Right lobe of liver (tissue), 6 donors: ENCODE measurements around the gene MAP3K5. TPM values are rescaled to one million over a fixed set of nuclear protein-coding genes. Genes with fewer than 3 reads are reported as not detected.

Experiments
- ATAC-seq, 4 donors: fragments of 200-7000 bp; cut with Tn5 transposase; one replicate each; pipeline ENCODE4 v1.9.1; 2020; ENCODE audit warnings: mild to moderate bottlenecking in 4 of 4, moderate library complexity in 4 of 4
- DNase-seq, 3 donors: peaks; one replicate each; pipeline ENCODE4 v3.0.0-alpha.2; 2020
- H3K27ac ChIP-seq, 3 donors: fragments of 200-600 bp; one replicate each; pipeline ENCODE4 v1.8.0; 2022
- H3K27me3 ChIP-seq, 2 donors: fragments of 200-600 bp; one replicate each; pipeline ENCODE4 v1.8.0; 2022
- H3K36me3 ChIP-seq, 4 donors: fragments of 200-600 bp; sonication (generic) in 1 of 4; one replicate each; pipeline versions ENCODE4 v1.5.1 to v1.8.0; 2017 to 2022; ENCODE audit warnings: control low read depth in 1 of 4
- H3K4me1 ChIP-seq, 4 donors: fragments of 200-600 bp; sonication (generic) in 1 of 4; one replicate each; pipeline versions ENCODE4 v1.5.1 to v1.8.0; 2017 to 2022; ENCODE audit warnings: control low read depth in 1 of 4
- H3K4me3 ChIP-seq, 3 donors: fragments of 200-600 bp; one replicate each; pipeline ENCODE4 v1.8.0; 2022
- H3K9me3 ChIP-seq, 4 donors: fragments of 200-600 bp; sonication (generic) in 1 of 4; one replicate each; pipeline versions ENCODE4 v1.5.1 to v1.8.0; 2017 to 2022; ENCODE audit warnings: control low read depth in 1 of 4
- CTCF ChIP-seq, 4 donors: fragments of 200-600 bp in 3 of 4; fragments of 450-650 bp in 1 of 4; IDR thresholded peaks; one replicate each; pipeline versions ENCODE4 v1.5.1 to v1.8.0; 2016 to 2022; ENCODE audit warnings: antibody characterized with exemption in 4 of 4, mild to moderate bottlenecking in 2 of 4
- POLR2A ChIP-seq: fragments of 450-650 bp; IDR thresholded peaks from one replicate; pipeline ENCODE4 v1.6.1; 2017; ENCODE audit warnings: antibody characterized with exemption, mild to moderate bottlenecking
- WGBS: methylation state at CpG from one replicate; pipeline ENCODE4 v1.1.6; 2018; ENCODE audit warnings: low coverage, low lambda C conversion rate; ENCODE audit not compliant: insufficient coverage; ENCODE audit errors: missing lambda C conversion rate; 5-methylcytosine and 5-hydroxymethylcytosine counted together
- intact Hi-C, 2 donors: fragments of 100-400 bp; cut with DNase I; formaldehyde crosslinking; loops; one replicate each; pipeline versions ENCODE4 v1.11.2 to v1.14.1; 2022
- total RNA-seq, 6 experiments: library from RNA; depleted of rRNA in 2 of 6; stranded (reverse); fragments of >200 nt in 2 of 6; fragmentation: NEBNext Ultra II Directional in 3 of 6; extraction: Animal tissue kit (Norgen Biotek cat#: 25700) in 3 of 6; gene quantifications; one replicate each; pipeline versions ENCODE4 v1.1.0 to v1.2.4, GENCODE V29; 2016 to 2023
- donor health status: DM: no; HTN: yes; CAD: no.
- donor health status: DM: no; HTN: no; CAD: no.
- donor health status: DM: no; HTN: no; CAD: no.
- donor health status: DM: no; HTN: yes; CAD: no.
- donor health status: DM: no; HTN: yes; CAD: no.

The MAP3K5 gene
- total RNA-seq, 6 experiments from 2014 or later: 5.0 to 10.4 (median 6.9) TPM

DNA sequence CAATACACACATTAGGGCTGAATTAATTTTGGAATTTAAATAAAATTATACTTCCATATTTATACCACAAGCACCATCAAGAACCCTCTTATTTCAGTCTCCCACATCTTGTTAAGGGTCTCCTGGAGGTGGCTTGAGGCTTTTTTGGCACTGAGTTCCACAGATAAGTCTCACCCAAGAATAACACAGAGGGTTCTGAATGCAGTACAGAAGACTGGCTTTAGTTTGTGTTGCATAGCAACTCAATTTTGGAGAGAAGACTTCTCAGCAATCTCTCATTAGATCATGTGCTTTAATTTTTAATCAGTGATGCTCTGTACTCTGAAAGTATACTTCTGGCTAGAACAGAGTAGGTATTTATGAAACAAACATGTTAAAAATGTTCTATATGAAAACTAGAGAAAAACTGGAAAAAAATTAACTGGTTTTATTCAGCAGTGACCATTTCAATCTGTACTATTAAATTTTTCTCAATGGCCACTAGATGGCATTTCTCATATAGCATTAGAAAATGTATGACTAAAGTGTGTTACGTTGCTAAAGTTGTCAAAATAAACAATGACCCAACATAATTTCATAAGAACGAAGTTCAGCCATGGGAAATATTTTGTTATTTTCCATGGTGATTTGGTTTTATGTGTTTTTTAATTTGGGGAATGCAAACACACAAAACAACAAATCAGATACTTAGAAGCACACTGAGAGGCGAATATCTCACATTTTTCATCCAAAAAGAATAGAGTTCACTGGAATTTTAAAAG lies 209.4 kb downstream of the MAP3K5 start:
- peak; percentile 38 to 78 (median 62) for ATAC-seq

DNA sequence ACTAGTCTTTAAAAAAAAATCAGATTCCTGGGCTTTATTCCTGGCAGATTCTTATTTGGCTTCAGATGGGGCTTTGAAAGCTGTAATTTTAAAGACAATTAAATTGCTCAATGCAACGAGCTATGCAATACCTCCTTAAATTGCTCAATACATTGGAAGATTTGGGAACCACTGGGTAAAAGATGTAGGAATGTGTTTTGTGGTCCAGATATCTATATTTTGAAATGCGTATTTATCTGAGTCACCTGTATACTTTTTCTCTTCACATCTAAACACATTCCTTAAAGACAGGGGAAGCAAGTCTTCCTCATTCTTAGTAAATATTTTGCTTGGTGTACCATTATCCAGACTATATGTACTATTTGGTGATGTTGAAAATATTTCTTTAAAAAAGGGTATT lies 212.5 kb downstream of the MAP3K5 start:
- DNase-seq: no peak
- TF ChIP-seq POLR2A (no peak), CTCF (IDR thresholded peaks at IDR 0.05) (no peak)
- intact Hi-C loops: no loop called here
- 53% methylated on average over 2 of the region's 2 CpGs for WGBS
- no peaks in the 10 kb centered on the region for H3K27me3 ChIP-seq
- H3K27ac ChIP-seq: no peak overlapping the region
- no peaks in the 10 kb centered on the region for H3K9me3 ChIP-seq
- H3K36me3 ChIP-seq: peaks cover 0 to 6% (median 2%) of the 10 kb centered on the region in 4 donors
- no peaks in the 10 kb centered on the region for H3K4me1 ChIP-seq
- ATAC-seq: no peak
- H3K4me3 ChIP-seq: no peak overlapping the region

More for the DNA sequence above, 209.4 kb downstream of the MAP3K5 start:
- 29% methylated on average over 3 of the region's 3 CpGs for WGBS
- no peak for DNase-seq
- no peak overlapping the region for H3K4me3 ChIP-seq
- no peak for TF ChIP-seq POLR2A
- TF ChIP-seq CTCF (IDR thresholded peaks at IDR 0.05): peak; percentile 54 to 67 (median 59)
- H3K36me3 ChIP-seq: peaks cover 0 to 7% (median 2%) of the 10 kb centered on the region in 4 donors
- no peaks in the 10 kb centered on the region for H3K9me3 ChIP-seq
- intact Hi-C loops: no loop called here
- no peaks in the 10 kb centered on the region for H3K4me1 ChIP-seq
- no peaks in the 10 kb centered on the region for H3K27me3 ChIP-seq
- H3K27ac ChIP-seq: no peak overlapping the region

- intact Hi-C loops: no loop called here
- ATAC-seq (no peak), DNase-seq (no peak)
- Histone ChIP-seq H3K9me3 (no peaks in the 10 kb centered on the region), H3K27me3 (no peaks in the 10 kb centered on the region), H3K36me3 (peaks cover 0 to 5% (median 2%) of the 10 kb centered on the region in 4 donors), H3K4me1 (no peaks in the 10 kb centered on the region), H3K27ac (no peak overlapping the region), H3K4me3 (no peak overlapping the region)
- WGBS: 100% methylated on average over 4 of the region's 6 CpGs
- no peak for TF ChIP-seq POLR2A
- TF ChIP-seq CTCF (IDR thresholded peaks at IDR 0.05): no peak
Observed at GRCh38 chr6:136576821-136577220, 215.5 kb downstream of the MAP3K5 start.

- DNase-seq (no peak), ATAC-seq (no peak)
- Histone ChIP-seq H3K9me3 (peaks cover 0 to 11% (median 0%) of the 10 kb centered on the region in 4 donors), H3K27ac (no peak overlapping the region), H3K36me3 (no peaks in the 10 kb centered on the region), H3K27me3 (no peaks in the 10 kb centered on the region), H3K4me1 (peaks cover 0 to 8% (median 0%) of the 10 kb centered on the region in 4 donors), H3K4me3 (no peak overlapping the region)
- intact Hi-C loops: no loop called here
- no peak for TF ChIP-seq CTCF (IDR thresholded peaks at IDR 0.05)
- TF ChIP-seq POLR2A: no peak
Observed at GRCh38 chr6:136571496-136571895, 220.8 kb downstream of the MAP3K5 start.
